SU-DHL-6 (cell line): ENCODE measurements around the gene SLC25A45.
A peak's percentile ranks its signal among the peaks of the same experiment; 100 is the strongest.

ENCODE experiments used
- H2AFZ ChIP-seq: fragments of 200-600 bp; sonication (generic); 2 replicates; pipeline ENCODE4 v1.6.1; 2014; ENCODE audit warnings: low read depth, mild to moderate bottlenecking, moderate library complexity, mixed read lengths, antibody characterized with exemption, low read length; ENCODE audit not compliant: severe bottlenecking
- H3F3A ChIP-seq: fragments of 200-600 bp; shearing (Covaris generic); 2 replicates; pipeline ENCODE4 v1.6.0; 2016; ENCODE audit warnings: antibody characterized with exemption, mild to moderate bottlenecking; ENCODE audit not compliant: insufficient read depth
- H3K27ac ChIP-seq: fragments of 200-600 bp; sonication (generic); 2 replicates; pipeline ENCODE4 v1.5.1; 2016; ENCODE audit warnings: low read depth, mild to moderate bottlenecking, low read length, moderate library complexity, mixed read lengths
- H3K27me3 ChIP-seq: fragments of 200-600 bp; sonication (generic), shearing (Covaris generic); 2 replicates; pipeline ENCODE4 v1.6.0; 2014; ENCODE audit warnings: mild to moderate bottlenecking, low read length
- H3K36me3 ChIP-seq: fragments of 200-600 bp; sonication (generic); 2 replicates; pipeline ENCODE4 v1.6.1; 2014; ENCODE audit warnings: mild to moderate bottlenecking, low read length, mixed read lengths
- H3K4me2 ChIP-seq: fragments of 300-600, 200-600 bp; shearing (Covaris generic), sonication (generic); 2 replicates; pipeline ENCODE4 v1.6.0; 2014; ENCODE audit warnings: low read length, low read depth, mild to moderate bottlenecking; ENCODE audit not compliant: poor library complexity, severe bottlenecking
- H3K4me3 ChIP-seq: fragments of 200-600 bp; sonication (generic); 2 replicates; pipeline ENCODE4 v1.5.1; 2014; ENCODE audit warnings: antibody characterized with exemption, low read length, mild to moderate bottlenecking, mixed read lengths; ENCODE audit not compliant: insufficient read depth, poor library complexity, severe bottlenecking
- H3K79me2 ChIP-seq: fragments of 200-600 bp; sonication (generic); 2 replicates; pipeline ENCODE4 v1.6.1; 2014; ENCODE audit warnings: mild to moderate bottlenecking, low read length, moderate library complexity; ENCODE audit not compliant: insufficient read depth
- H3K9ac ChIP-seq: fragments of 200-600 bp; sonication (generic); 2 replicates; pipeline ENCODE4 v1.7.0; 2014; ENCODE audit warnings: mild to moderate bottlenecking, low read length
- H3K9me2 ChIP-seq: fragments of 200-600 bp; sonication (generic); replicated peaks from 2 replicates; pipeline ENCODE4 v1.6.1; 2014; ENCODE audit warnings: low read length; ENCODE audit not compliant: insufficient read depth
- H3K9me3 ChIP-seq: fragments of 200-600 bp; sonication (generic); 2 replicates; pipeline ENCODE4 v1.6.1; 2014; ENCODE audit warnings: low read length, mixed read lengths; ENCODE audit not compliant: insufficient read depth
- H4K20me1 ChIP-seq: fragments of 200-600 bp; sonication (generic); 2 replicates; pipeline ENCODE4 v1.6.1; 2014; ENCODE audit warnings: low read depth, mild to moderate bottlenecking, antibody characterized with exemption, low read length, moderate library complexity, mixed read lengths
- CTCF ChIP-seq: fragments of 200-600 bp; sonication (generic); IDR thresholded peaks from one replicate; pipeline ENCODE4 v1.5.1; 2017; ENCODE audit warnings: antibody characterized with exemption, mild to moderate bottlenecking, low read length, moderate library complexity; ENCODE audit not compliant: insufficient read depth, poor library complexity, severe bottlenecking
- EZH2phosphoT487 ChIP-seq: fragments of 200-600 bp; sonication (generic), shearing (Covaris generic); conservative IDR thresholded peaks from 2 replicates; pipeline ENCODE4 v1.6.1; 2018; ENCODE audit warnings: mild to moderate bottlenecking, antibody characterized with exemption, low read length, moderate library complexity, mixed read lengths

Gene SLC25A45

GRCh38 chr11:65362320-65362931 is 20.0 kb downstream of the SLC25A45 start:
- TF ChIP-seq CTCF (no peak), EZH2phosphoT487 (no peak)
- H3F3A ChIP-seq: 0 out of 2 replicates have a peak, but pooled peaks cover 5% of the 10 kb centered on the region
- no peaks in the 10 kb centered on the region for H3K9me2 ChIP-seq
- H3K36me3 ChIP-seq: no peaks in the 10 kb centered on the region
- no peaks in the 10 kb centered on the region for H4K20me1 ChIP-seq
- no peaks in the 10 kb centered on the region for H3K79me2 ChIP-seq
- no peaks in the 10 kb centered on the region for H3K9me3 ChIP-seq
- no peak overlapping the region for H3K27ac ChIP-seq
- H3K27me3 ChIP-seq: no peaks in the 10 kb centered on the region
- no peak overlapping the region for H3K9ac ChIP-seq
- H3K4me2 ChIP-seq: no peak overlapping the region
- H2AFZ ChIP-seq: no peak overlapping the region
- H3K4me3 ChIP-seq: no peak overlapping the region

- Histone ChIP-seq H3K4me2 (no peak overlapping the region), H3K9ac (no peak overlapping the region)
Observed at GRCh38 chr11:65357856-65358356, 24.5 kb downstream of the SLC25A45 start.

GRCh38 chr11:65356394-65356972 is 26.0 kb downstream of the SLC25A45 start:
- Histone ChIP-seq H3K4me3 (no peak overlapping the region), H3K9ac (no peak overlapping the region), H3K27me3 (no peaks in the 10 kb centered on the region), H3K4me2 (no peak overlapping the region), H3K79me2 (no peaks in the 10 kb centered on the region), H3K27ac (no peak overlapping the region), H3F3A (peaks cover 20% of the 10 kb centered on the region), H3K9me2 (no peaks in the 10 kb centered on the region), H3K9me3 (no peaks in the 10 kb centered on the region), H3K36me3 (0 out of 2 replicates have a peak, but pooled peaks cover 3% of the 10 kb centered on the region), H4K20me1 (no peaks in the 10 kb centered on the region), H2AFZ (no peak overlapping the region)
- TF ChIP-seq EZH2phosphoT487: no peak

More at GRCh38 chr11:65357856-65358356, 24.5 kb downstream of the SLC25A45 start:
- H3K27ac ChIP-seq: no peak overlapping the region
- no peaks in the 10 kb centered on the region for H3K9me3 ChIP-seq
- H3K9me2 ChIP-seq: no peaks in the 10 kb centered on the region
- no peaks in the 10 kb centered on the region for H3K27me3 ChIP-seq
- 0 out of 2 replicates have a peak, but pooled peaks cover 3% of the 10 kb centered on the region for H3K36me3 ChIP-seq
- no peak overlapping the region for H2AFZ ChIP-seq
- no peaks in the 10 kb centered on the region for H3K79me2 ChIP-seq
- no peak overlapping the region for H3K4me3 ChIP-seq
- H4K20me1 ChIP-seq: no peaks in the 10 kb centered on the region
- H3F3A ChIP-seq: peaks cover 17% of the 10 kb centered on the region
- TF ChIP-seq CTCF (no peak), EZH2phosphoT487 (no peak)

- Histone ChIP-seq H3K9me3 (no peaks in the 10 kb centered on the region), H3K4me2 (peak overlapping the region; percentile 78), H4K20me1 (no peaks in the 10 kb centered on the region), H3K27ac (no peak overlapping the region), H3K9me2 (no peaks in the 10 kb centered on the region), H2AFZ (no peak overlapping the region), H3K27me3 (no peaks in the 10 kb centered on the region), H3K4me3 (no peak overlapping the region), H3K9ac (peak overlapping the region; percentile 70; the same call in 1 of the 2 replicates), H3F3A (peaks cover 20% of the 10 kb centered on the region), H3K79me2 (no peaks in the 10 kb centered on the region), H3K36me3 (0 out of 2 replicates have a peak, but pooled peaks cover 3% of the 10 kb centered on the region)
- no peak for TF ChIP-seq CTCF
- TF ChIP-seq EZH2phosphoT487: no peak
Observed at GRCh38 chr11:65355776-65356393, 26.6 kb downstream of the SLC25A45 start.
